H1 (cell line): ENCODE results near the gene EMC1. TPM values are rescaled to one million over a fixed set of nuclear protein-coding genes. Genes with fewer than 3 reads are reported as not detected.

Source experiments
- BACH1 ChIP-seq: IDR thresholded peaks from 2 replicates; pipeline ENCODE4 v1.6.1; 2012; ENCODE audit warnings: low read length, improper control_type of control experiment
- CBX5 ChIP-seq: fragments of 300-800, 300-1000 bp; sonication (generic); IDR thresholded peaks from 2 replicates; pipeline ENCODE4 v1.7.1; 2016; ENCODE audit warnings: antibody characterized with exemption, low read length, low read depth
- EZH2 ChIP-seq: fragments of 200-600 bp; sonication (generic); IDR thresholded peaks from 2 replicates; pipeline ENCODE4 v1.7.1; 2012; ENCODE audit warnings: low read depth, mild to moderate bottlenecking, moderate library complexity, low read length, inconsistent platforms; ENCODE audit not compliant: severe bottlenecking
- GABPA ChIP-seq: IDR thresholded peaks from 2 replicates; pipeline ENCODE4 v1.6.1; 2011; ENCODE audit warnings: mild to moderate bottlenecking, low read length, moderate library complexity, borderline replicate concordance; ENCODE audit not compliant: insufficient read depth
- GTF2F1 ChIP-seq: IDR thresholded peaks from 2 replicates; pipeline ENCODE4 v1.6.1; 2012; ENCODE audit warnings: low read depth, low read length, improper control_type of control experiment, borderline replicate concordance
- KDM4A ChIP-seq: IDR thresholded peaks from one replicate; pipeline ENCODE4 v1.7.1; 2012; ENCODE audit warnings: low read depth, mild to moderate bottlenecking, moderate library complexity, low read length, inconsistent platforms; ENCODE audit not compliant: severe bottlenecking
- KDM5A ChIP-seq: fragments of 200-600 bp; IDR thresholded peaks from 2 replicates; pipeline ENCODE4 v1.7.1; 2012; ENCODE audit warnings: mild to moderate bottlenecking, low read length, inconsistent platforms, mixed read lengths
- NANOG ChIP-seq: IDR thresholded peaks from 2 replicates; pipeline ENCODE4 v1.6.1; 2011; ENCODE audit warnings: low read length, low read depth, mild to moderate bottlenecking, inconsistent platforms; ENCODE audit not compliant: insufficient read depth, poor library complexity, severe bottlenecking
- POLR2AphosphoS5 ChIP-seq: IDR thresholded peaks from 2 replicates; pipeline ENCODE4 v1.6.1; 2011; ENCODE audit warnings: low read depth, low read length
- RAD21 ChIP-seq, 2 experiments: IDR thresholded peaks in 1 of 2; conservative IDR thresholded peaks in 1 of 2; 2 replicates each; pipeline ENCODE4 v1.6.1; 2011; ENCODE audit warnings: low read depth in 2 of 2, low read length in 2 of 2, improper control_type of control experiment in 1 of 2, inconsistent platforms in 1 of 2, mild to moderate bottlenecking in 1 of 2, moderate library complexity in 1 of 2
- RXRA ChIP-seq: IDR thresholded peaks from 2 replicates; pipeline ENCODE4 v1.6.1; 2011; ENCODE audit warnings: low read depth, mild to moderate bottlenecking, low read length, moderate library complexity; ENCODE audit not compliant: insufficient read depth
- SIN3A ChIP-seq, 2 experiments: IDR thresholded peaks in 1 of 2; conservative IDR thresholded peaks in 1 of 2; 2 replicates each; pipeline ENCODE4 v1.6.1; 2011 to 2012; ENCODE audit warnings: low read length in 2 of 2, improper control_type of control experiment in 1 of 2, low read depth in 1 of 2, mild to moderate bottlenecking in 1 of 2
- SP1 ChIP-seq: IDR thresholded peaks from 2 replicates; pipeline ENCODE4 v1.6.1; 2011; ENCODE audit warnings: low read depth, low read length
- SRF ChIP-seq: IDR thresholded peaks from 2 replicates; pipeline ENCODE4 v1.6.1; 2011; ENCODE audit warnings: mild to moderate bottlenecking, low read depth, low read length, moderate library complexity
- SUZ12 ChIP-seq: fragments of 200-600 bp; sonication (generic); IDR thresholded peaks from 2 replicates; pipeline ENCODE4 v1.6.1; 2012; ENCODE audit warnings: mild to moderate bottlenecking, inconsistent platforms, low read length, moderate library complexity, mixed read lengths
- TAF1 ChIP-seq: IDR thresholded peaks from 2 replicates; pipeline ENCODE4 v1.6.1; 2011; ENCODE audit warnings: mild to moderate bottlenecking, low read depth, low read length
- TAF7 ChIP-seq: optimal IDR thresholded peaks from 2 replicates; pipeline ENCODE3; 2011; ENCODE audit warnings: low read depth, mild to moderate bottlenecking, inconsistent platforms, low read length, moderate library complexity, borderline replicate concordance
- TEAD4 ChIP-seq: IDR thresholded peaks from 2 replicates; pipeline ENCODE4 v1.6.1; 2012; ENCODE audit warnings: low read depth, low read length, inconsistent platforms, mixed read lengths
- polyA plus RNA-seq, 7 experiments: library from polyadenylated mRNA; depleted of rRNA in 3 of 7; stranded (reverse) in 5 of 7; unstranded in 2 of 7; fragments of >200 nt in 5 of 7; fragments of 200-250 nt in 2 of 7; gene quantifications; 1 replicate in 5 of 7; 2 replicates in 1 of 7; 4 replicates in 1 of 7; pipeline versions ENCODE4 v1.2.1 to v1.2.3, GENCODE V29; 2011 to 2013; ENCODE audit warnings: missing spikeins in 2 of 7, mixed read lengths in 2 of 7
- total RNA-seq: library from RNA; stranded (reverse); fragmentation: NEBNext Ultra II Directional; extraction: Animal tissue kit (Norgen Biotek cat#: 25700); gene quantifications from 2 replicates; pipeline ENCODE4 v1.2.1, GENCODE V29; 2021
- TF ChIP-seq, protein P1 (sequence below): IDR thresholded peaks from 2 replicates; pipeline ENCODE4 v1.6.1; 2011; ENCODE audit warnings: low read length, improper control_type of control experiment
- TF ChIP-seq, protein P2 (sequence below): IDR thresholded peaks from 2 replicates; pipeline ENCODE4 v1.6.1; 2012; ENCODE audit warnings: inconsistent platforms
- TF ChIP-seq, protein P3 (sequence below): IDR thresholded peaks from 2 replicates; pipeline ENCODE4 v1.6.1; 2012; ENCODE audit warnings: inconsistent platforms

Gene EMC1
- total and polyA plus RNA-seq, 2 of the 8 experiments (the other 6 are each of a cell fraction or from before 2014, with no cell fraction given): 51.0 to 53.5 TPM

DNA sequence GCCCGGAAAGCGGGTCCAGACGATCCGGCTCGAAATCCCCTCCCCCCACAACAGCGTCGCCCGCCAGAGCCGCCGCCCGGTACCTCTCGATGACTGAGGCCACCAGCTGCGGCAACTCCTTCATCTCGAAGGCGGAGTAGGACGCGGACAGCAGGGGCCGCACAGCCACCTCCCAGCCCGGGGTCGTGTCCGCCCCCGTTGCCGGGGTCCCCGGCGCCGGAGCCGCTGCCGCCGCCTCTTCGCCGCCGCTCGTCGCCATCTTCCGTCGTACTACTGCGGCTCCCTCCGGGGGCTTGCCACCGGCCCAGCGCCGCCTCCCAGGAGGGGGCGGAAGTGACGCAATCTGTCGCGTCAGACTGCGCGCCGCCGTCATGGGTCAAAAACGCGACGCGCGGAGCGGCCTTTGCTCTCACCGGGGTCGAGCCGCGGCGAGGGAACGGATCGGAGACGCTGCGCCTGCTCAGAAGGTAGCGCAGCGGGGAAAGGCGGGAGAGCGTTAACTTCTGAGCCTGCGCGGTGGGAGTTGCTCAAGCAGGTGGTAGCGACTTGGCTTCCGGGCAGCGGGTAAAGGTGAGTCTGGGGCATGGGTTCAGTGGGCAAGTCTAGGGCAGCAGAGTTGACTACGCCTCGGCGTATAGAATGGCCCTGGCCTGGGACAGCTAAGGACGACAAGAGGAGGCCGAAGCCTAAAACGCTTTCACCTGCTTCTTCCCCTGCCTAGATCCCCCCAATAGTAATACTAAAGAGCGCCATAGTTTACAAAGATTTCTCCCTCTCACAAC lies 41.1 kb downstream of the EMC1 start, which contains the start of gene UBR4 (continued):
- TF ChIP-seq, protein P1, sequence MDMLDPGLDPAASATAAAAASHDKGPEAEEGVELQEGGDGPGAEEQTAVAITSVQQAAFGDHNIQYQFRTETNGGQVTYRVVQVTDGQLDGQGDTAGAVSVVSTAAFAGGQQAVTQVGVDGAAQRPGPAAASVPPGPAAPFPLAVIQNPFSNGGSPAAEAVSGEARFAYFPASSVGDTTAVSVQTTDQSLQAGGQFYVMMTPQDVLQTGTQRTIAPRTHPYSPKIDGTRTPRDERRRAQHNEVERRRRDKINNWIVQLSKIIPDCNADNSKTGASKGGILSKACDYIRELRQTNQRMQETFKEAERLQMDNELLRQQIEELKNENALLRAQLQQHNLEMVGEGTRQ: no peak
- TF ChIP-seq SUZ12 (no peak), GTF2F1 (0 out of 2 replicates have a peak, but pooled peaks have one; percentile 21), CBX5 (no peak), RXRA (no peak), SIN3A (conservative IDR thresholded peaks at IDR 0.05 in 1 of 2, IDR thresholded peaks at IDR 0.05 in 1 of 2; ENCODE audit: low read depth in 1 of 2, low read length in 2 of 2) (peak in 1 of 2 experiments; percentile 66; a peak in 2 of 4 replicates), RAD21 (IDR thresholded peaks at IDR 0.05 in 1 of 2, conservative IDR thresholded peaks at IDR 0.05 in 1 of 2; ENCODE audit: low read depth in 2 of 2, low read length in 2 of 2) (no peak), POLR2AphosphoS5 (peak; percentile 92), NANOG (no peak), BACH1 (no peak), KDM4A (peak; percentile 100), EZH2 (no peak), TAF7 (peak; percentile 96), SP1 (0 out of 2 replicates have a peak, but pooled peaks have one; percentile 51), TAF1 (peak; percentile 97), GABPA (peak; percentile 86; the same call in 1 of the 2 replicates), KDM5A (peak; percentile 75), TEAD4 (no peak), SRF (peak; percentile 86)
- TF ChIP-seq, protein P2, sequence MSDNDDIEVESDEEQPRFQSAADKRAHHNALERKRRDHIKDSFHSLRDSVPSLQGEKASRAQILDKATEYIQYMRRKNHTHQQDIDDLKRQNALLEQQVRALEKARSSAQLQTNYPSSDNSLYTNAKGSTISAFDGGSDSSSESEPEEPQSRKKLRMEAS: peak; percentile 94
- TF ChIP-seq, protein P3, sequence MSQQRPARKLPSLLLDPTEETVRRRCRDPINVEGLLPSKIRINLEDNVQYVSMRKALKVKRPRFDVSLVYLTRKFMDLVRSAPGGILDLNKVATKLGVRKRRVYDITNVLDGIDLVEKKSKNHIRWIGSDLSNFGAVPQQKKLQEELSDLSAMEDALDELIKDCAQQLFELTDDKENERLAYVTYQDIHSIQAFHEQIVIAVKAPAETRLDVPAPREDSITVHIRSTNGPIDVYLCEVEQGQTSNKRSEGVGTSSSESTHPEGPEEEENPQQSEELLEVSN: peak; percentile 98
